GM18858 (cell line): ENCODE data around the gene ACSF3.
"Not testable (repeated sequence)": the region's sequence is repeated elsewhere in the genome, so short reads cannot be mapped to it uniquely, and the experiment has no call there.

Experiments used
- ATAC-seq: cut with Tn5 transposase; IDR thresholded peaks from one replicate; pipeline ENCODE4 v1.9.1; 2021; ENCODE audit not compliant: unreplicated experiment

Gene ACSF3

GRCh38 chr16:89072548-89073130 lies 21.0 kb upstream of the ACSF3 start:
- ATAC-seq, result no peak

GRCh38 chr16:89073346-89074071 lies 20.1 kb upstream of the ACSF3 start:
- no peak for ATAC-seq

GRCh38 chr16:89074072-89074674 lies 19.5 kb upstream of the ACSF3 start:
- not testable (repeated sequence) for ATAC-seq

GRCh38 chr16:89074803-89075688 lies 18.6 kb upstream of the ACSF3 start:
- ATAC-seq, result no peak

- ATAC-seq, result no peak
Measured at GRCh38 chr16:89076159-89076558, 17.5 kb upstream of the ACSF3 start.

DNA sequence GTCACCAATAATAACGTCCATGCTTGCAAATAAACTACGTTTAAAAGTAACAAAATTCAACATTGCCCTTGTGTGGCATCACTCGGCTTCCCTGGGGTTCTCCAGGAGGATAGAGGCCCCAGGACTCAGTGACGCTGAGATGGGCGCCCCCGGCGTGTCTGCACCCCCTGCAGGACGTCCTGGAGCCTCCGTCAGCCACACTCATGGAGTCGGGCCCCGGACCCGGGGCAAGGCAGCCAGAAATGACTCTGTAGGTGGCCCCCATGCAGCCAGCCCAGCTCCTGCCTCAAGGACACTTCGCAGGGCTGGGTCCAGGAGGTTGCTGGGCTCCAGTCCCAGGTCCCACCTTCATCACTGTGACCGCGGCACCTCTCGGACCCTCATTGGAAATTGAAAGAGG lies 16.6 kb upstream of the ACSF3 start:
- ATAC-seq, result no peak

DNA sequence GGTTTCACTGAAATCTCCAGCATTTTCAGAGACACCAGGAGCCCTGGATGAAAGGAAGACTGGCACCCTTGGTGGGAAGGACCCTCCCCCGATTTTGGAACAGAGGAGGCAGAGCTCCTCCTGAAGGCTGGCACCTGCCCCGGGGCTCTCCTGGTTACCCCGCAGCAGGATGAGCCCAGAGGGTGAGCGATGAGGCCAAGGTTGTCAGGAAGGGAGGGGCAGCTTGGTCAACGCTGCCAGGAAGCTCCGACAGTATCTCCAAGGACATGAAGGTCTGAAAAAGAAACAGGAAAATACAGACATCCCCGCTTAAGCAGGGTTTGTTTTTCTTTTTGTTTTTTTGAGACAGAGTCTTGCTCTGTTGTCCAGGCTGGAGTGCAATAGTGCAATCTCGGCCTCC lies 15.5 kb upstream of the ACSF3 start:
- no peak for ATAC-seq

DNA sequence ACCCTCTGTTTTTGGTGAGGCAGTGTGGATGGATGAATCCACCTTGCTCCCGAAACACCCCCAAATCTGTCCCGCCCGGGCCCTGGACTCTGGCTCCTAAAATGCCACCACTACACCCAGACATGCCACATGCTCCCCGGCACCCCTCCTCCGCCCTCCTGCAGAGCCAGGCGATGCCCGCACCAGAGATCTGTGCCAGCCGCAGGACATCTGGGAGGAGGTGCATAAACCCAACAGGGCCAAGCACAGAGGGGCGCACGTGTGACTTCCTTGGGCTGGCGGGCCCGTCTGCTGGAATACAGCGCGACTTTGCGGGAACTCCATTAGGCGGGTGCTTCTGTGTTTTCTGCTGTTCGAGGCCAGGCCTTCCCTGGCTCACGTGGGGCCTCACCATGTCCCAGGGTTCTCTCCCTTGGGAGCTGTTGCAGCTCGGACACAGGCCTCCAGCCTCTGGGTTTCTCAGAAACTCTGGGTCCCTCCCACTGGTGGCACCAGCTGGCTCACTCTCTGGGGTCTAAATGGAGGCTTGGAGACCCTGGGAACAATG lies 14.1 kb upstream of the ACSF3 start:
- ATAC-seq, result no peak

DNA sequence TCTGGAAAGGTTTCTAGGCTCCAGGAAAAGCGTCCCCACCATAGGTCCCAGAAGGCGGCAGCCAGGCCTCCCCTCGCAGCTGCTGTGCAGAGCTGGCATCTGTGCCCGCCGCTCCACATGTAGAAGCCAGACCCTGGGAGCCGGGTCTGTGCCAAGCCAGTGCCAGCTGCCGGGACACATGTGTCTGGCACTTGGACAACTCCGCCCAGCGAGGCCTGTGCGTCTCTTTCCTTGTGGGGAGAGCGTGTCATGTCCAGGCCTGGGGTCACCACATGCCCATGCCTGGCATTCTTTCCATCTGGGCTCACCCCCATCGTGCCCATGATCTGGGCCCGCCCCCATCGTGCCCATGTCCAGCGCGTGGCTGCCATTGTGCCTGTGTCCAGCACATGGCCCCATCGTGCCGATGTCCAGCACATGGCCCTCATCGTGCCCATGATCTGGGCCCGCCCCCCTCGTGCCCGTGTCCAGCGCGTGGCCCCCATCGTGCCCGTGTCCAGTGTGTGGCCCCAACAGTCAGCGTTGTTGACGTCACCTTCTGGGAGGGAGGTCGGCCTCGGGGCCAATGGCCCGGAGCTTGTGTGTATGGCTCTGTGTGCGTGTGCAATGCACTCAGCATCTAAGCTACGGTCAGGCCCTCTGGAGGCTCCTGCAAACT lies 13.3 kb upstream of the ACSF3 start:
- no peak for ATAC-seq

GRCh38 chr16:89081556-89081955 lies 12.1 kb upstream of the ACSF3 start:
- ATAC-seq, result no peak

- ATAC-seq, result no peak
Measured at GRCh38 chr16:89084411-89084810, 9.2 kb upstream of the ACSF3 start.

DNA sequence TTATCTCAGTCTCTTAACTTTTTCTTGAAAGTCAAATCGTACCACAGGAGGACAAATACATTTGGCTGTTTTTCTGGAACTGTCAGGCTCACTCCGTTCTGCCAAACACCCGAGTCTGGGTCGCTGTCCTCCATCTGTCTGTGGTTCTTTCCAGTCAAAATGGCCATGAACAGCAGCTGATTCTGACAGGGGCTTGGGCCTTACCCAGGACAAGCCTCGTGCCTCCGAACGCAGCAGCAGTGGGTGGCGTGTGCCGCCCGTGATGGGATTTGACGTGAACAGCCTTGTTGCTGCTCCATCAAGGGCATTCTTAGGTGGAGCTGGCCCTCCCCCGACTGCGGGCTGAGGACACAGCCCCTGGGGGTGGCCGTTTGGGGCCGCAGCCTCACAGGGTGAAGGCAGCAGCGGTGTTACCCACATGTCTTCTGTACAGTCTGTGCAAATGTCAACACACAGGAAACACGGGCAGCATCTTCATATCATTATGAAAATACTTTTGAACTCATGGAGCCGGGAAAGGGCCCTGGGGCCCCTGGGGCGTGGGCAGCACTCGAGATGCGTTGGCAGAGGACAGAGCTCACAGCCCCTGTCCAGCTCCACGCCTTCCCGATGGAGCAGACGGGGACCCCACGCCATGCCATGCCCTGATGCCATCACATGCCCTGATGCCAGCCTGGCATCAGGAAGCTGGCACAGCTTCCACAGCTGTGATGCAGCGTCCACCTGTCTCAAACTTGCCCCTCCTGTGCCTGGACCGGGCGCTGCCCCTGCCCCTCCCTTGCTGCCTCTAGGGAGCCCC lies 8.6 kb upstream of the ACSF3 start:
- ATAC-seq, result no peak

- no peak for ATAC-seq
Measured at GRCh38 chr16:89085755-89086154, 7.9 kb upstream of the ACSF3 start.

GRCh38 chr16:89087922-89088497 lies 5.6 kb upstream of the ACSF3 start:
- no peak for ATAC-seq

DNA sequence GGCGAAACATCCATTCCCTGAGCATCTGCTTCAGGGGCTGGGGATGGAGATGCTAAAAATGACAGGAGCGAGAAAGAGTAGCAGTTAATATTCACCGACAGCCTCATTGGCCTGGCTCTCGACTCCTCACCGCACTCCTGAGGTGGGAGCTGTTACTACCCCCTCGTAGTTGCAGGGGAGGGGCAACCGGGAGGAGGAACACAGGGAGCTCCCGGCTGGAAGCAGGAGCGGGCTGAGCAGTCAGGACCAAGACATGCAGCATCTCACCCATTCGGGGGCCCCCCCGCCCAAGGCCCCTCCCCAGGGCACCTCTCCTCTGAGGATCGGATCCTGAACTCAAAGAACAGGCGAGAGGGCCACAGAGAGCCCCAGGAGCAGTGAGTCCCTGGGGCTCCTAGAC lies 4.5 kb upstream of the ACSF3 start:
- ATAC-seq, result no peak

- no peak for ATAC-seq
Measured at GRCh38 chr16:89090182-89090630, 3.4 kb upstream of the ACSF3 start.

DNA sequence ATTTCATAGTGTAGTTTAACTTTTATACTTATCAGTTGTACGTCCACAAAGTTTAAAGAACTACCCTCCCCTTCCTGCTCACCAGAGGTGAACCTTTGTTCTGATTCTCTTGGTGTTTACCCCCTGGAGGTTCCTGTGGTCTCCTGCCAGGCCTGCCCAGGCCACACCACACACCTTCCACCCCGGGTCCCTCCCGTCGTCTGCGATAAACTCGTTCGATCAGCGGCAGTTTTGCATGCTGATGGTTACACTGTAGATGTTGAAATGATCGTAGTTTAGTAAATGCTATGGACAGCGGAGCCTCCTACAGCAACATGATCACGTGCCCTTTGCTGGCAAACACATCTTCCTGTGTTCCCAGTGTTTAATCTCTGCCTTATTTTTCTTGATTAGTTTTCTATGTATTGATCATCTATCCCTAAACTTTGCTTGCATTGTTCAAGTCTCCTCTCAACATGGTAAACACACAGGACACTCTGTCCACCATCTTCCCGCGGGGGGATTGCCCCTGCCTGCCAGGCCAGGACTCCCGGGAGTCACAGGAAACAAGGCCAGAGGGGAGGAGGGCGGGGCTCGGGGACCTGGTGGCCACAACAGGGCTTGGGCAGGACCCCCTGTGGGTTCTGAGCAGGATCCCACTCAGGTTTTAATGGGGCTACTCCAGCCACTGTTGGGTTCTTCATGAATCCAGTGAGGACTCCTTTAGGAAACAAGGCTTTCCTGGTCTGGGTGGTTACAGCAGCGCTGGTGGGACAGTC lies 2.8 kb upstream of the ACSF3 start:
- ATAC-seq, result no peak

GRCh38 chr16:89092013-89092412 lies 1.6 kb upstream of the ACSF3 start:
- ATAC-seq, result no peak

- ATAC-seq, result not testable (repeated sequence)
Measured at GRCh38 chr16:89093252-89093601, 425 bp upstream of the ACSF3 start.
